HEK293T (cell line): ENCODE data around the gene CPAMD8.

Source experiments
- CTCF ChIA-PET: fragments of 350-600 bp; formaldehyde crosslinking; extraction: SDS; loops from one replicate; lab custom pipeline; 2021; ENCODE audit warnings: antibody characterized with exemption, inconsistent platforms; lab: Yijun Ruan, JAX
- POLR2A ChIA-PET: fragments of 350-600 bp; formaldehyde crosslinking; extraction: SDS; loops from one replicate; lab custom pipeline; 2020; ENCODE audit warnings: antibody characterized with exemption, inconsistent platforms; lab: Yijun Ruan, JAX
- DNase-seq: peaks from one replicate; pipeline ENCODE4 v3.0.0; 2012; ENCODE audit warnings: mixed read lengths; ENCODE audit errors: extremely low spot score
- ARNT ChIP-seq: fragments of 450-650 bp; IDR thresholded peaks from 2 replicates; pipeline ENCODE4 v1.6.1; 2017; ENCODE audit warnings: mild to moderate bottlenecking
- BHLHE40 ChIP-seq: fragments of 450-650 bp; IDR thresholded peaks from 2 replicates; pipeline ENCODE4 v1.6.1; 2016; ENCODE audit warnings: mild to moderate bottlenecking, moderate library complexity, borderline replicate concordance
- CTBP1 ChIP-seq: fragments of 450-650 bp; IDR thresholded peaks from 2 replicates; pipeline ENCODE4 v1.6.1; 2016; ENCODE audit warnings: borderline replicate concordance
- ELF4 ChIP-seq: fragments of 450-650 bp; IDR thresholded peaks from 2 replicates; pipeline ENCODE4 v1.6.1; 2017; ENCODE audit warnings: antibody characterized with exemption
- FOXA1 ChIP-seq: fragments of 450-650 bp; IDR thresholded peaks from 2 replicates; pipeline ENCODE4 v1.6.1; 2016; ENCODE audit warnings: mild to moderate bottlenecking
- FOXK2 ChIP-seq: fragments of 450-650 bp; IDR thresholded peaks from 2 replicates; pipeline ENCODE4 v1.6.1; 2016; ENCODE audit warnings: mild to moderate bottlenecking
- FOXM1 ChIP-seq: fragments of 450-650 bp; IDR thresholded peaks from 2 replicates; pipeline ENCODE4 v1.6.1; 2017; ENCODE audit warnings: mild to moderate bottlenecking, borderline replicate concordance
- HDGF ChIP-seq: fragments of 450-650 bp; IDR thresholded peaks from 2 replicates; pipeline ENCODE4 v1.6.1; 2017; ENCODE audit warnings: antibody characterized with exemption, borderline replicate concordance
- L3MBTL2 ChIP-seq: fragments of 450-650 bp; conservative IDR thresholded peaks from 2 replicates; pipeline ENCODE4 v1.6.1; 2016; ENCODE audit warnings: mild to moderate bottlenecking
- LEF1 ChIP-seq: fragments of 450-650 bp; IDR thresholded peaks from 2 replicates; pipeline ENCODE4 v1.6.1; 2017; ENCODE audit warnings: mild to moderate bottlenecking, borderline replicate concordance
- NFRKB ChIP-seq: fragments of 450-650 bp; IDR thresholded peaks from 2 replicates; pipeline ENCODE4 v1.6.1; 2016; ENCODE audit warnings: mild to moderate bottlenecking, moderate library complexity
- PKNOX1 ChIP-seq: fragments of 450-650 bp; IDR thresholded peaks from 2 replicates; pipeline ENCODE4 v1.6.1; 2016
- SP1 ChIP-seq: fragments of 450-650 bp; IDR thresholded peaks from 2 replicates; pipeline ENCODE4 v1.6.1; 2017
- SUZ12 ChIP-seq: fragments of 450-650 bp; IDR thresholded peaks from 2 replicates; pipeline ENCODE4 v1.6.1; 2016; ENCODE audit warnings: mild to moderate bottlenecking
- TARDBP ChIP-seq: fragments of 450-650 bp; IDR thresholded peaks from 2 replicates; pipeline ENCODE4 v1.6.1; 2016
- ZNF384 ChIP-seq: fragments of 450-650 bp; IDR thresholded peaks from 2 replicates; pipeline ENCODE4 v1.6.1; 2016

CPAMD8 gene

GRCh38 chr19:17061691-17062090 is 35.1 kb upstream of the CPAMD8 start:
- no peak for DNase-seq
- TF ChIP-seq FOXA1, result no peak
- TF ChIP-seq ZNF384, result no peak
- no peak for TF ChIP-seq SUZ12
- no peak for TF ChIP-seq CTBP1
- no peak for TF ChIP-seq TARDBP
- no peak for TF ChIP-seq FOXK2
- no peak for TF ChIP-seq BHLHE40
- no peak for TF ChIP-seq ELF4
- no peak for TF ChIP-seq L3MBTL2
- no peak for TF ChIP-seq PKNOX1
- TF ChIP-seq HDGF, result no peak
- no peak for TF ChIP-seq NFRKB
- no peak for TF ChIP-seq FOXM1
- CTCF ChIA-PET, result no interaction called here
- POLR2A ChIA-PET, result no interaction called here

DNA sequence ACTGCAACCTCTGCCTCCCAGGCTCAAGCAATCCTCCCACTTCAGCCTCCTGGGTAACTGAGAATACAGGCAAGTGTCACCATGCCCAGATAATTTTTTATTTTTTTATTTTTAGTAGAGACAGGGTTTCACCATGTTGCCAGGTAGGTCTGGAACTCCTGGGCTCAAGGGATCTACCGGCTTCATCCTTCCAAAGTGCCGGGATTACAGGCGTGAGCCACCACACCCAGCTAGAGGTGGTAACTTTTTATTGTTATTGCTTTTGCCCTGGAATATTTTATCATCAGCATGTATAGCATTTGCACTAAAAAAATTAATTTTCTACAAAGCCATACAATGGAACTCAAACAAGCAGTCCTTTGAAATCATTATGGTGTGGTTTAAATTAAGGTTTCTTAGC is 34.6 kb upstream of the CPAMD8 start:
- CTCF ChIA-PET, result no interaction called here
- POLR2A ChIA-PET, result no interaction called here
- TF ChIP-seq BHLHE40 (no peak), ZNF384 (no peak), FOXA1 (no peak), FOXK2 (no peak), ARNT (no peak), PKNOX1 (no peak)
- DNase-seq, result no peak

GRCh38 chr19:17060802-17061201 is 34.2 kb upstream of the CPAMD8 start:
- CTCF ChIA-PET, result no interaction called here
- POLR2A ChIA-PET, result no interaction called here
- no peak for TF ChIP-seq SP1
- no peak for TF ChIP-seq FOXM1
- TF ChIP-seq ZNF384, result no peak
- TF ChIP-seq FOXK2, result no peak
- no peak for TF ChIP-seq ARNT
- no peak for TF ChIP-seq TARDBP
- TF ChIP-seq HDGF, result no peak
- no peak for TF ChIP-seq PKNOX1
- no peak for TF ChIP-seq ELF4
- no peak for TF ChIP-seq NFRKB
- no peak for DNase-seq

DNA sequence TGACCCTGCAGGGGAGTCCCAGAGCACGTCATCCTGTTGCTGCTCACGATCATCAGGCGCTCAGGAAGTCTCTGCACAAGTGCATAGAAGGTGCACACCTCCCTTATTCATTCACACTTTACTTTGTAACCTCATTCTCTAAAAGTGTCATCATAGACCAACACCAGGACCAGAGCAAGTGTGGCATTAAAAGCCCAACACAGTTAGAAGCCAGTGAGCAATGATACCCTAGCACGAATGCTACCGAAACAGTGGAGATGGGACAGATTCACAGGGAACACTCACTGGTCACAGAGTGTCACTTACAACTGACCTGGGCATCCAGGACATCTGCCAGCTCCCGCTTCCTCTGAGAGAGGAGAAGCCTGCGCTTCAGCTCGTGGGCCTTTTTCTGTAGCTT is 31.6 kb upstream of the CPAMD8 start:
- TF ChIP-seq L3MBTL2 (no peak), TARDBP (no peak), FOXM1 (no peak), SP1 (no peak)
- no peak for DNase-seq
- ChIA-PET POLR2A (no interaction called here), CTCF (interaction anchor here (0.9 kb wide), 1 partner anchor 128 kb away, joined by 3 read pairs; no protein-coding TSS in a partner anchor)

DNA sequence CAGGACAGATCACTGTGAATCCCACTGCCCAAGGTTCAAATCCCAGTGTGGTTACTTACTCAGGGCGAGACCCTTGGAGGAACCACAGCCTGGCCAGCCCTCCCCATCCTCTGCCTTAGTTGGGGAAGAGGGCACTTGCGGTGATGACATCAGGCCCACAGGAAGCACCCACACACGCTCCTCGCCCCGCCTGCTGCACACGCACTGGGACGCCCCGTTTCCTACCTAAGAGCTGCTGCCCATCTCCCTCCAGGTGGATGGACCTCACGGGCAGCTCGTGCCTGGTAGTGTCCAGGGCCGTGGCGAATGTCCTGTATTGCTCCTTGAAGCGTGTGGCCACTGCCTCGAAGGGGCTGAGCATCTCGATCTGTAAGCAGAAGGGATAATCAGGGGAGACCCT is 29.0 kb upstream of the CPAMD8 start:
- no peak for DNase-seq
- TF ChIP-seq PKNOX1 (no peak), NFRKB (no peak), FOXM1 (no peak), CTBP1 (no peak), FOXA1 (no peak), ELF4 (no peak), BHLHE40 (no peak), ARNT (no peak), SP1 (no peak)
- ChIA-PET CTCF (no interaction called here), POLR2A (interaction anchor here (0.9 to 1.4 kb wide), 2 partner anchors 14 to 159 kb away, joined by 3 read pairs; partner anchors contain the start of gene USE1)

DNA sequence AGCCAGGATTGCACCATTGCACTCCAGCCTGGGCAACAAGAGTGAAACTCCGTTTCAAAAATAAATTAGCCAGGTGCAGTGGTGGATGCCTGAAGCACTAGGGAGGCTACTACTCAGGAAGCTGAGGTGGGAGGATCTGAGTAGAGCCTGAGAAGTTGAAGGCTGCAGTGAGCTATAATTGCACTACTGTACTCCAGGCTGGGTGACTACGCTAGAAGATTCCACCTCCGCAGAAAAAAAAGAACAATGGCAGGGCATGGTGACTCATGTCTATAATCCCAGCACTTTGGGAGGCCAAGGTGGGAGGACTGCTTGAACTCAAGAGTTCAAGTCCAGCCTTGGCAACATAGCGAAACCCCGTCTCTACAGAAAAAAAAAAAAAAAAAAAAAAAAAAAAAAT is 28.1 kb upstream of the CPAMD8 start:
- no peak for DNase-seq
- TF ChIP-seq PKNOX1 (no peak), ZNF384 (no peak), CTBP1 (no peak), FOXM1 (no peak), FOXA1 (no peak), BHLHE40 (no peak), ARNT (no peak), LEF1 (no peak), TARDBP (no peak), L3MBTL2 (no peak), SP1 (no peak), HDGF (no peak), SUZ12 (no peak)
- CTCF ChIA-PET, result no interaction called here
- POLR2A ChIA-PET, result no interaction called here
